H1 (cell line): ENCODE data around the gene TSPAN15. TPM values are rescaled to one million over a fixed set of nuclear protein-coding genes. Genes with fewer than 3 reads are reported as not detected.

Experiments
- CTCF ChIA-PET: fragments of 300-600 bp; sonication (Branson Sonifier 250); formaldehyde crosslinking; loops from one replicate; lab custom pipeline; 2021; ENCODE audit not compliant: partially characterized antibody; lab: Charles Lee
- POLR2A ChIA-PET: fragments of 300-600 bp; sonication (Branson Sonifier 250); formaldehyde crosslinking; loops from one replicate; lab custom pipeline; 2021; ENCODE audit warnings: inconsistent platforms; ENCODE audit not compliant: partially characterized antibody; lab: Charles Lee
- DNase-seq, 2 experiments: peaks; one replicate each; pipeline versions ENCODE4 v3.0.0 to v3.0.0-alpha.2; 2010 to 2022; ENCODE audit warnings: low spot score in 2 of 2, low read depth in 1 of 2, mixed read lengths in 1 of 2
- FAIRE-seq: peaks from 2 replicates; lab custom pipeline; 2011; peaks lifted over from hg19 to GRCh38; lab: Jason Lieb, UNC
- H2AFZ ChIP-seq: 2 replicates; pipeline ENCODE4 v1.8.1; 2012; ENCODE audit warnings: low read length, inconsistent platforms
- H2AK5ac ChIP-seq: 2 replicates; pipeline ENCODE4 v1.6.1; 2013; ENCODE audit warnings: low read depth, low read length
- H2BK120ac ChIP-seq: replicated peaks from 2 replicates; pipeline ENCODE3; 2013; ENCODE audit warnings: low read depth, low read length, inconsistent platforms
- H2BK12ac ChIP-seq: 2 replicates; pipeline ENCODE4 v1.6.1; 2013; ENCODE audit warnings: low read depth, low read length
- H2BK15ac ChIP-seq: 2 replicates; pipeline ENCODE4 v1.6.1; 2013; ENCODE audit warnings: low read length
- H2BK20ac ChIP-seq: 2 replicates; pipeline ENCODE4 v1.6.1; 2013; ENCODE audit warnings: low read length
- H2BK5ac ChIP-seq: 2 replicates; pipeline ENCODE4 v1.6.1; 2013; ENCODE audit warnings: low read depth, low read length
- H3K14ac ChIP-seq: 2 replicates; pipeline ENCODE4 v1.6.1; 2013; ENCODE audit warnings: inconsistent platforms; ENCODE audit not compliant: insufficient read length
- H3K18ac ChIP-seq: 2 replicates; pipeline ENCODE4 v1.6.1; 2013; ENCODE audit warnings: low read length; ENCODE audit errors: extremely low read depth
- H3K23ac ChIP-seq: 2 replicates; pipeline ENCODE4 v1.6.1; 2013; ENCODE audit warnings: inconsistent platforms; ENCODE audit not compliant: insufficient read length
- H3K23me2 ChIP-seq: 2 replicates; pipeline ENCODE4 v1.6.1; 2013; ENCODE audit warnings: low read depth, low read length
- H3K27ac ChIP-seq: 2 replicates; pipeline ENCODE4 v1.6.1; 2011; ENCODE audit warnings: low read depth, low read length, inconsistent platforms
- H3K27me3 ChIP-seq, 4 experiments: replicated peaks in 1 of 4; 1 replicate in 1 of 4; 2 replicates in 3 of 4; pipeline versions ENCODE4 v1.6.1 to v1.8.1; 2011 to 2013; ENCODE audit warnings: low read length in 3 of 4, mild to moderate bottlenecking in 3 of 4, inconsistent platforms in 2 of 4, mixed read lengths in 2 of 4, moderate library complexity in 1 of 4; ENCODE audit not compliant: control insufficient read depth in 3 of 4, insufficient read depth in 3 of 4; ENCODE audit errors: extremely low read depth in 1 of 4
- H3K36me3 ChIP-seq, 4 experiments: 2 replicates each; pipeline versions ENCODE4 v1.6.1 to v1.8.1; 2011 to 2013; ENCODE audit warnings: mild to moderate bottlenecking in 4 of 4, low read length in 3 of 4, moderate library complexity in 2 of 4, control low read depth in 1 of 4, inconsistent platforms in 1 of 4; ENCODE audit not compliant: insufficient read depth in 4 of 4, control insufficient read depth in 2 of 4
- H3K4ac ChIP-seq: replicated peaks from 2 replicates; pipeline ENCODE3; 2013; ENCODE audit warnings: low read length, low read depth, mixed read lengths, inconsistent platforms; ENCODE audit not compliant: insufficient read length
- H3K4me1 ChIP-seq, 4 experiments: replicated peaks in 1 of 4; 1 replicate in 1 of 4; 2 replicates in 3 of 4; pipeline versions ENCODE4 v1.6.1 to v1.8.1; 2011 to 2013; ENCODE audit warnings: low read length in 3 of 4, inconsistent platforms in 2 of 4, mixed read lengths in 1 of 4; ENCODE audit not compliant: insufficient read depth in 4 of 4, control insufficient read depth in 3 of 4
- H3K4me2 ChIP-seq, 2 experiments: 2 replicates each; pipeline versions ENCODE4 v1.6.1 to v1.8.1; 2011 to 2013; ENCODE audit warnings: low read depth in 2 of 2, low read length in 2 of 2, control low read depth in 1 of 2, inconsistent platforms in 1 of 2, mild to moderate bottlenecking in 1 of 2; ENCODE audit not compliant: insufficient read depth in 1 of 2
- H3K4me3 ChIP-seq, 4 experiments: fragments of 200-600, 300-600 bp in 1 of 4; sonication (generic), shearing (Covaris generic), sonication (Bioruptor Twin) in 1 of 4; 2 replicates each; pipeline versions ENCODE4 v1.5.1 to v1.8.1; 2011 to 2016; ENCODE audit warnings: low read length in 4 of 4, low read depth in 3 of 4, control low read depth in 2 of 4, inconsistent platforms in 2 of 4, mild to moderate bottlenecking in 2 of 4, mixed read lengths in 1 of 4, moderate library complexity in 1 of 4; ENCODE audit not compliant: insufficient read depth in 2 of 4; ENCODE audit errors: extremely low read depth in 1 of 4
- H3K56ac ChIP-seq: replicated peaks from 2 replicates; pipeline ENCODE3; 2013; ENCODE audit warnings: low read depth, mild to moderate bottlenecking, mixed read lengths, low read length, inconsistent platforms; ENCODE audit not compliant: insufficient read length
- H3K79me1 ChIP-seq: 2 replicates; pipeline ENCODE4 v1.6.1; 2013; ENCODE audit warnings: low read depth, low read length, control low read depth
- H3K79me2 ChIP-seq, 2 experiments: 2 replicates each; pipeline versions ENCODE4 v1.6.1 to v1.8.1; 2012 to 2013; ENCODE audit warnings: low read length in 2 of 2, mild to moderate bottlenecking in 2 of 2, inconsistent platforms in 1 of 2; ENCODE audit not compliant: insufficient read depth in 2 of 2, control insufficient read depth in 1 of 2
- H3K9ac ChIP-seq, 4 experiments: replicated peaks in 1 of 4; 1 replicate in 1 of 4; 2 replicates in 3 of 4; pipeline versions ENCODE4 v1.6.1 to v1.8.1; 2011 to 2013; ENCODE audit warnings: low read depth in 3 of 4, low read length in 3 of 4, control low read depth in 2 of 4, mild to moderate bottlenecking in 2 of 4, moderate library complexity in 2 of 4, inconsistent platforms in 1 of 4; ENCODE audit errors: extremely low read depth in 1 of 4
- H3K9me3 ChIP-seq, 2 experiments: 2 replicates each; pipeline versions ENCODE4 v1.6.1 to v1.8.1; 2012 to 2013; ENCODE audit warnings: mild to moderate bottlenecking in 2 of 2, moderate library complexity in 2 of 2, control low read depth in 1 of 2, inconsistent platforms in 1 of 2, low read depth in 1 of 2, low read length in 1 of 2, mixed read lengths in 1 of 2; ENCODE audit not compliant: insufficient read depth in 2 of 2
- H4K20me1 ChIP-seq, 2 experiments: replicated peaks in 1 of 2; 2 replicates each; pipeline versions ENCODE3 to v1.8.1; 2011 to 2013; ENCODE audit warnings: inconsistent platforms in 2 of 2, low read length in 2 of 2, mild to moderate bottlenecking in 1 of 2; ENCODE audit not compliant: insufficient read depth in 2 of 2, control insufficient read depth in 1 of 2
- H4K5ac ChIP-seq: 2 replicates; pipeline ENCODE4 v1.6.1; 2013; ENCODE audit warnings: low read length, low read depth, mixed read lengths, inconsistent platforms; ENCODE audit not compliant: insufficient read length
- H4K8ac ChIP-seq: 2 replicates; pipeline ENCODE4 v1.8.0; 2013; ENCODE audit warnings: mild to moderate bottlenecking, moderate library complexity, low read length, inconsistent platforms; ENCODE audit not compliant: insufficient read depth; ENCODE audit errors: extremely low read depth
- H4K91ac ChIP-seq: replicated peaks from 2 replicates; pipeline ENCODE3; 2013; ENCODE audit warnings: low read length, mixed read lengths, inconsistent platforms; ENCODE audit not compliant: insufficient read length
- ASH2L ChIP-seq: fragments of 200-600, 300-600 bp; sonication (generic); IDR thresholded peaks from one replicate; pipeline ENCODE4 v1.7.1; 2017; ENCODE audit warnings: low read length
- CHD2 ChIP-seq: IDR thresholded peaks from 2 replicates; pipeline ENCODE4 v1.6.1; 2012; ENCODE audit warnings: low read length, improper control_type of control experiment
- GTF2F1 ChIP-seq: IDR thresholded peaks from 2 replicates; pipeline ENCODE4 v1.6.1; 2012; ENCODE audit warnings: low read depth, low read length, improper control_type of control experiment, borderline replicate concordance
- SAP30 ChIP-seq: fragments of 300-600 bp; sonication (generic); IDR thresholded peaks from 2 replicates; pipeline ENCODE4 v1.7.1; 2012; ENCODE audit warnings: low read length, moderate library complexity, mild to moderate bottlenecking, inconsistent platforms; ENCODE audit not compliant: insufficient read depth, insufficient replicate concordance
- SIX5 ChIP-seq: IDR thresholded peaks from 2 replicates; pipeline ENCODE4 v1.6.1; 2011; ENCODE audit warnings: mild to moderate bottlenecking, low read depth, low read length
- WGBS, 2 experiments: shearing (Covaris generic) in 1 of 2; methylation state at CpG; one replicate each; pipeline versions ENCODE4 v1.1.6 to v1.1.7; 2013 to 2015; ENCODE audit warnings: low lambda C conversion rate in 2 of 2, mixed read lengths in 2 of 2, inconsistent platforms in 1 of 2, low coverage in 1 of 2, missing lambda C conversion rate in 1 of 2; ENCODE audit not compliant: insufficient replicate concordance in 2 of 2, insufficient coverage in 1 of 2, insufficient read length in 1 of 2; ENCODE audit errors: extremely low coverage in 1 of 2, missing lambda C conversion rate in 1 of 2; 5-methylcytosine and 5-hydroxymethylcytosine counted together
- polyA plus RNA-seq, 7 experiments: library from polyadenylated mRNA; depleted of rRNA in 3 of 7; stranded (reverse) in 5 of 7; unstranded in 2 of 7; fragments of >200 nt in 5 of 7; fragments of 200-250 nt in 2 of 7; gene quantifications; 1 replicate in 5 of 7; 2 replicates in 1 of 7; 4 replicates in 1 of 7; pipeline versions ENCODE4 v1.2.1 to v1.2.3, GENCODE V29; 2011 to 2013; ENCODE audit warnings: missing spikeins in 2 of 7, mixed read lengths in 2 of 7
- total RNA-seq: library from RNA; stranded (reverse); fragmentation: NEBNext Ultra II Directional; extraction: Animal tissue kit (Norgen Biotek cat#: 25700); gene quantifications from 2 replicates; pipeline ENCODE4 v1.2.1, GENCODE V29; 2021

TSPAN15 gene
- total and polyA plus RNA-seq, 2 of the 8 experiments (the other 6 are each of a cell fraction or from before 2014, with no cell fraction given) = 9.7 to 20.0 TPM

- CTCF ChIA-PET = interaction anchor here (0.6 to 9.1 kb wide), 8 partner anchors 10 to 674 kb away, joined by 3 to 52 read pairs (median 4); partner anchors contain the start of gene TSPAN15
- Histone ChIP-seq H4K91ac (no peak overlapping the region), H3K23ac (no peak overlapping the region), H3K79me2 (no peaks in the 10 kb centered on the region), H3K4me1 (no peaks in the 10 kb centered on the region), H3K9me3 (no peaks in the 10 kb centered on the region), H3K4me3 (no peak overlapping the region), H3K79me1 (no peaks in the 10 kb centered on the region), H4K20me1 (peaks cover 3 to 4% of the 10 kb centered on the region in 2 experiments), H3K56ac (no peak overlapping the region), H2AFZ (no peak overlapping the region), H2BK5ac (no peak overlapping the region), H2BK20ac (no peak overlapping the region), H4K8ac (no peak overlapping the region), H3K23me2 (no peaks in the 10 kb centered on the region), H2BK12ac (no peak overlapping the region), H2AK5ac (no peak overlapping the region), H3K27me3 (no peaks in the 10 kb centered on the region), H3K4me2 (no peak overlapping the region), H4K5ac (no peak overlapping the region), H2BK15ac (no peak overlapping the region), H3K18ac (no peak overlapping the region), H2BK120ac (no peak overlapping the region), H3K27ac (no peak overlapping the region), H3K14ac (no peak overlapping the region), H3K4ac (no peak overlapping the region), H3K36me3 (no peaks in the 10 kb centered on the region), H3K9ac (no peak overlapping the region)
- no peak for TF ChIP-seq ASH2L
- TF ChIP-seq CHD2 = no peak
- TF ChIP-seq GTF2F1 = no peak
- TF ChIP-seq SIX5 = no peak
- no peak for TF ChIP-seq SAP30
- POLR2A ChIA-PET = no interaction called here
- DNase-seq (no peak), FAIRE-seq (no peak)
- whole genome bisulfite sequencing, 2 experiments = 84% methylated on average over 6 of the region's 6 CpGs; no CpG with 5 or more reads in 1 of the 2 experiments
These were observed 50.4 kb downstream of the TSPAN15 start for GRCh38 chr10:69501657-69502056.
